GM10847 (cell line): ENCODE results near the gene MDGA2.

Experiments used
- POLR2A ChIP-seq: IDR thresholded peaks from 2 replicates; pipeline ENCODE4 v1.6.1; 2011; ENCODE audit not compliant: insufficient read length; ENCODE audit errors: extremely low read depth

MDGA2 gene

DNA sequence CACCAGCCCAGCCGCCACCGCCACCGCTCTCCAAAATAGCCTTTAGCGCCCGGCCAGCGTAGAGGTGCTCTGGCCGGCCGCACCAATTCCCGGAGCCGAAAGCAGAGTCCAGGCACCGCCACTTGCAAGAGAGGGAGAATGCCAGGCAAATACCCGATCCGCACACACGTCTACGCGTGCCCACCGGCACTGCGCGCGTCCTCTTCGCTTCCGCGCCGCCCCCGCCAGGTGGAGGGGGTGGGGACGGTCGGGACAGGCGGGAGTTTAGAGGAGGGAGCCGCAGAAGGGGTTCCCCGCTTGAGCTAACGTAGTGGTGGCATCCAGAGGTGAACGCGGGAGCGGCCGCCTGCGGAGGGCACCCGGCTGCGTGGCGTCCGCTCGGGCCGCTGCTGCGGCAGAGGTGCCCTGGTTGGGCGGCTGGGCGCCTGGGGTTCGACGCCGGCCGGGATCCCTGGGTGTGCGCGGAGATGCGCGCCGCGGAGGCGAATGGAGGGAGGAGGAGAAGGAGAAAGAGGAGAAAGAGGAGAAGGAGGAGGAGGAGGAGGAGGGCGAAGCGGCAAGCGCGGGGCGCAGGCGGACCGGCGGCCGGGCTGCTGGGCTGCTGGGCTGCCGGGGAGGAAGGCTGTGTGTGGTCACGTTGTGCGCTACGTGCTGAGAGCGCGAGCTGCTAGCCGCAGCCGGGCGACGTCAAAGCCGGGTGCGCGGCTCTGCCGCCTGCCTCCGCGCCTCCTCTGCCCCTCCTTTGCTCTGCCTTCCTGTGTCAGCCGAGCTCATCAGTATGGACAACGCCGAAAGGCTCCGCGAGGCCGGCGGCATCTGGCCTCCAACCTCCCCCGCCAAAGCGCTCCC, at the start of gene MDGA2:
TSS of gene MDGA2 (minus strand) at position 140 of the 849 bp plus-strand sequence.
- TF ChIP-seq POLR2A, result no peak

DNA sequence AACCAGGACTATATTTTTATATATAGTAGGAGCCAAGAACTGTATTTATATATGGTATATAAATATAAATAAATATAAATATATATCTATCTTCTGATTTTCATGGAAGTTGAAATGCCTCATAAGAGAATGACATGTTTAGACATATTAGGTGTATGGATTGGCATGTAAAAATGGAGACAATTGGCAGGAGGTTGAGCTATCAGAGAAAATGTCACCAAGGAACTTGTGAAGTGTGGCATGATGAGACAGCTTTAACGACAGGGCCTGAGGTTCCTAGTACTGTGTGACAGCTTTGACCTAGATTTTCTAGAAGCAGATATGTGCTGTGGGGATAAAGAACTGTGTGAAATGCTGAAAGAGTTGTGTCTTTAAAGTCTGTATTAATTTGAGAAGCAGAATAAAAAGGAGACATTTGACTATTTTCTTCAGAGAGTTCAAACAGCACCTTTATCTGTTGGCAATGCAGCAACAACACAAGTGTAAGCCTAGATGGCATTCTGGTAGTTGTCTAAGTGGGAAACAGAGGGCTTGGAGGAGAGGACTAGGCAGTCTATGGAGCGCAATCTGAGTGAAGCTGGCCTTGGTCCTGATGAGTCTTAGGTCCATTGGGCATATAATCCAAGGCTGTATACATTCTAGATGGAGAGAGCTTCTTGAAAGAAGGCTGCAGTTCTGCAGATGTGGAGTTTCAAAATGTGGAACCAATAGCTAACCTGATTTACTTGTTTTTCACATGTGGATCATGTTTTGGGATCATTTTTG, 47.7 kb upstream of the MDGA2 start:
- TF ChIP-seq POLR2A, result no peak

- no peak for TF ChIP-seq POLR2A
Measured at GRCh38 chr14:47720281-47720680, 44.9 kb upstream of the MDGA2 start.

- no peak for TF ChIP-seq POLR2A
Measured at GRCh38 chr14:47715330-47715729, 39.9 kb upstream of the MDGA2 start.

- no peak for TF ChIP-seq POLR2A
Measured at GRCh38 chr14:47710581-47710980, 35.2 kb upstream of the MDGA2 start.

DNA sequence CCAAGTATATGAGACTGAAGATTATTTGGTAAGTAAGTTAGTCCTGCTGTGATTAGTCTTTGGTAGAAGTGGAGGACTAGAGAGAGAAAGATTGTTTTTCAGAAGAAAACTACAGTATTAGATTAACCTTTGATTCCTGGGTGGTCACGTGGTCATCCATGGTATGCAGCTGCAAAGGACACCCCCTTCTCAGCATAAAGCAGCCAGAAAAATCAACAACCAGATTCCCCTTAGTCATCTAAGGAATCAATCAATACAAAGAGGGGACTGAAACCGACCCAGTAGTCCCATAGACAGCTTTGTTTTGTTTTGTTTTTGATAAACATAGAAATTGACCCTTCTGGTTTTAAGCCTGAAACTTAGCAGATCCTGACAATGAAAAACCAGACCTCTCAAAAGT, 30.3 kb upstream of the MDGA2 start:
- no peak for TF ChIP-seq POLR2A

DNA sequence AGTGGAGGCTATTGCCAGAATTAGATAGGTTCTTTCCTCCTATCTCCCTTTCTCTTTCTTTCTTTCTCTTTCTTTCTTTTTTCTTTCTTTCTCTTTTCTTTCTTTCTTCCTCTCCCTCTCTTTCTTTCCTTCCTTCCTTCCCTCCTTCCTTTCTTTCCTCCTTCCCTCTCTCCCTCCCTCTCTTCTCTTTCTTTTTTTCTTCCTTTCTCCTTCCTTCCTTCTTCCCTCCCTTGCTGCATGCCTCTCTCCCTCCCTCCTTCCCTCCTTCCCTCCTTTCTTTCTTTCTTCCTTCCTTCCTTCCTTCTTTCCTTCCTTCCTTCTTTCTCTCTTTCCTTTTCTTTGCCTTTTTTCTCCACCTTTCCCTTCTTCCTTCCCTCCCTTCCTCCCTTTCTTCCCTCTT, 16.4 kb upstream of the MDGA2 start:
- TF ChIP-seq POLR2A, result no peak

DNA sequence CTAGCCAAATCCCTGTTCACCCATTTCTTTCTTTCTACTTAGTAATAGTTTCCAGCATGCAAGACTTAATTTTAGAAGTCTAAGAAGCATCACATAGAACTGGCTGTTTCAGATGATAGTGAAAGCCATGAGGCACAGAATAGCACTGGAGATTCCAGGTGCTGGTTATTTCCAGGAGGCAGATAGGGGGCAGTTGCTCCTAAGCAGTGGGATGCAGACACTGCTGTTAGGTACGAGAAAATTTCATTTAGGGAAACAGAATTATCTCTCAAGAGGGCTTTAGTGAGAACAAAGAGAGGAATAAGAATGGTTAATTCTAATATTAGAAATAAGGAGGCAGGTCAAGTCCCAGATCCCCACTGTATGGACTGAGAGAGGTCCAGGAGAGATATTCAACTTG, 3.6 kb upstream of the MDGA2 start:
- TF ChIP-seq POLR2A, result no peak

DNA sequence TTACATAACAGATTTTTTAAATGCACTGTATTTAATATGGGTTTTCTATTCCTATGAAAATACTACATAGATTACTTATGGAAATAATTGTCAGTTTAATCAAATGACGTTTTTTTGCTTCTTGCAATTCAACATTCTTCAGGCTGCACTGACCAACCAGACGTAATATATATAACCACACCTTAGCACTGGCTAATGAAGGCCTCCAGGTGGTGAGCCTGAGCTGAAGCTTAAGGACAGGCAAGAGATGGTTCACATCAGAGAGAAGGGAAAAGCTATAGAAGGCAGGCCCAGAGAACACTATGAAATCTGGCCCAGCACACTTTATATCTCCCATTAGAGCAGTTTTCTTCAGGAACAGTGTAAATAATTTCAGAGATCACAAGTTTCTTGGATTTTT, 2.8 kb upstream of the MDGA2 start:
- TF ChIP-seq POLR2A, result no peak

DNA sequence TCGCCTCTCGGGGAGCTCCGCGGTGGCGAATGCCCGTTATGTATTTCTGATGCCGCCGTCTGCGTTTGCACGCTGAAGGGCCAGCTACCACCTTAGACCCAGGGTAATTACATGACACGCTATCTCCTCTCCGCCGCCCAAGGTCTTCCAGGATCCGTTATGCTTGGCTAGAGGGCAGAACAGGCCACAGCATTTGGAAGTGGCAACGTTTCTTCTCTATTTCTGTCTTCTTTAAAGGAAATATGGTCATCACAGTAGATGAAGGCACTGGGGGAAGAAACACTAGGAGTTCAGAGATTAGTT, 861 bp upstream of the MDGA2 start:
- no peak for TF ChIP-seq POLR2A

DNA sequence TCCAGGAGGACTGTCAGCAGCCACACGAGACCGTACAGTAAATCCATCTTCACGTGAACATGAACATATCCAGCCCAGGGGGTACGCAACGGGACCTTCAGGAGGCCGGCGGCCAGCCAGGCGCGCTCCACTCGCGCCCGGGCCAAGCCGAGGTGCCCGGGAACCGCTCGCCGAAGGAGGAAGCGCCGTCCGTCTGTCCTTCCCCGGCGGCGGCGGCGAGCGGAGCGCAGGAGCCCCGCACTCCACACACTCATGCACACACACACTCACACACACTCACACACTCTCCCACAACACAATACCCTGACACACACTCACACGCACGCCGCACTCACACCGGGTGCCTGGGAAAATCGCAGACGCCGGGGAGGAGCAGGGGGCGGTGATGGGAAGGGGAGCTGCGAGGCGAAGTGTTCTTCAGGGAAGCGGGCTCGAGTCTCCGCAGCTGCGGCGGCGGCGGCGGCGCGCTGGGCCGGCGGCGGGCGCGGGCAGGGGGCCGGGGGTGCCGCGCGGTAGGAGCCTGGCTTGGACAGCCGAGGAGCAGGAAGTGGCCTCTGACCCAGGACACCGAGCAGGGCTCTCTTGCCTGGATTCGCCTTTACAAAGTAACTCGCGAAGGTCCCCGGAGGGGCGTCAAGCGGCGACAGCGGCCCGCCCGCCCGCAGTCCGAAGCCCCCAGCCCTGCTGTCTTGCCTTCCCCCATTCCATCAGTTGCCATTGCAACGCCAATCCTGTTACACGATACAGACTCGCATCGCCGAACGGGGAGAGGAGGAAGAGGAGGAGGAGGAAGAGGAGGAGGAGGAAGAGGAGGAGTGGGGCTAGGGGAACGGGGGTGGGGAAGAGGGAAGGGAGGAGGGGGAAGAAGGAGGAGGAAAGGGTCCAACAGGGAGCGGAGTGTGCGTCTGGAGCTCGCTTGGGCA, 601 bp downstream of the MDGA2 start:
- TF ChIP-seq POLR2A, result no peak

DNA sequence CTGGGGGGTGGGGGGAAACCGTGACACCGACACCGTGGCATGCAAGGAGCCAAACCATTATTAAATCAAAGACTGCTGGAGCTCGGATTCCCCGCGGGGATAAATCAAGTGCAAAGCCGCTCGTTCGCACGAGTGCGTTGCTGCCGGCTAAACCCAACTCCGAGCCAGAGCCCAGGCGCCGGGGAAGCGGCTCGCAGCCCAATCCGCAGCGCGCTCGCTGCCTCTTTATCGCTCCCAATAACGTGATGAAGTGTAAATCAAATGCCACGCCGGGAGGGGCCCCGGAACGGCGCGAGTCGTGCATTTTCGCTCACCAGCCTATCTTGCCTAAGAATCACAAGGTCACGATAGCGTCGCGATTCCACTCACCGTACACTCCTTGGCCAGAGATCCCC, 1.3 kb downstream of the MDGA2 start:
- no peak for TF ChIP-seq POLR2A

DNA sequence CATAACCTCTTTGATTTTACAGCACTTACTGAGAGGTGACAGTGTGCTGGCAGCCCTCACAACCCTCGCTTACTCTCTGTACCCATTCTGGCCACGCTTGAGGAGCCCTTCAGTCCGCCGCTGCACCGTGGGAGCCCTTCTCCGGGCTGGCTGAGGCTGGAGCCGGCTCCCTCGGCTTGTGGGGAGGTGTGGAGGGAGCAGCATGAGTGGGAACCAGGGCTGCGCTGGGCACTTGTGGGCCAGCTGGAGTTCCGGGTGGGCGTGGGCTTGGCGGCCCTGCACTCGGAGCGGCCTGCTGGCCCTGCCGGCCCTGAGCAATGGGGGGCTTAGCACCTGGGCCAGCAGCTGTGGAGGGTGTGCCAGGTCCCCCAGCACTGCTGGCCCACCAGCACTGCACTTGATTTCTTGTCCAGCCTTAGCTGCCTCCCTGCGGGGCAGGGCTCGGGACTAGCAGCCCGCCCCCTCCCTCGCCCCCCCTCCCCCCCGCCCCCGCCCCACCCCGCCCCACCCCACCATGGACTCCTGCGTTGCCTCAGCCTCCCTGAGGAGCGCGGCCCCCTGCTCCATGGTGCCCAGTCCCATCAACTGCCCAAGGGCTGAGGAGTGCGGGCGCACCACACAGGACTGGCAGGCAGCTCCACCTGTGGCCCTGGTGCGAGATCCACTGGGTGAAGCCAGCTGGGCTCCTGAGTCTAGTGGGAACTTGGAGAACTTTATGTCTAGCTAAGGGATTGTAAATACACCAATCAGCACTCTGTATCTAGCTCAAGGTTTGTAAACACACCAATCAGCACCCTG, 9.9 kb downstream of the MDGA2 start:
- no peak for TF ChIP-seq POLR2A

DNA sequence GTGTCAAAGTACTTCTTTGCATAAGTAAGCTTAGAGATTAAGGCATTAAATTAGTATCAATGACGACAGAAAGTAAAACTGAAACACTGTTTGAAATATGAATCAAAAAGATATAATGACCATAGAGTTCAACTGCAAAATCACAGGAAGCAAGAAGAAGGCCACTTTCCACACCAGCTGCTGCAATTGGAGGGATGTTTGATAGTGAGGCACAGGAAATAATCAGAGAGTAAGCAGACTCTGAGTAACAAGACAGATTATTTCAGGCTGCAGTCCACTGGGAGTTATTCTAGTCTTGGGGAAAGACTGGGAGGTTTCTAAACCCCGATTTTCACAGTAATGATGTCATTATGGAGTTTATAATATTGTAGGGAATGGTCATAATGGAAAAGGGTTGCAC, 12.9 kb downstream of the MDGA2 start:
- TF ChIP-seq POLR2A, result no peak

GRCh38 chr14:47660158-47660557, 15.2 kb downstream of the MDGA2 start:
- no peak for TF ChIP-seq POLR2A
